ENCODE measurements around the gene EEF1AKMT1. TPM values are rescaled to one million over a fixed set of nuclear protein-coding genes. Genes with fewer than 3 reads are reported as not detected.

EEF1AKMT1 gene
- total and polyA plus RNA-seq, 10 of the 15 experiments (the other 5 are each of a cell fraction or from before 2014, with no cell fraction given): 7.9 to 44.5 (median 11.0) TPM

- CTCF ChIA-PET: interaction anchor here (0.6 kb wide), 1 partner anchor 525 kb away, joined by 3 read pairs; no protein-coding TSS in a partner anchor
- peaks cover 10% of the 10 kb centered on the region; the same call in 2 of the 3 replicates for H3K9me3 ChIP-seq (replicated peaks; ENCODE audit: control insufficient read depth, insufficient read depth, low read length)
- no TSS peak for BruUV-seq (replicated peaks)
- ATAC-seq (no peak), FAIRE-seq (no peak), DNase-seq (ENCODE audit: low read depth, low spot score) (no peak)
- H3K27ac ChIP-seq (ENCODE audit: control insufficient read depth, insufficient read depth): peak overlapping the region; percentile 82
- H3K36me3 ChIP-seq (ENCODE audit: control insufficient read depth in 2 of 2, insufficient read depth in 2 of 2, low read length in 1 of 2): peaks cover 0 to 5% of the 10 kb centered on the region in 2 experiments; a peak in 1 of 4 replicates
- H4K20me1 ChIP-seq (ENCODE audit: control insufficient read depth, insufficient read depth): no peaks in the 10 kb centered on the region
- peak overlapping the region; percentile 86 for H3K9ac ChIP-seq (ENCODE audit: control insufficient read depth, insufficient read depth, low read length)
- H2AFZ ChIP-seq (ENCODE audit: control insufficient read depth, low read depth, low read length): peak overlapping the region; percentile 91
- H3K27me3 ChIP-seq (replicated peaks in 1 of 2; ENCODE audit: control insufficient read depth in 2 of 2, insufficient read depth in 2 of 2, low read length in 1 of 2): no peaks in the 10 kb centered on the region
- in situ Hi-C loops (cut with MboI) (no loop called here), intact Hi-C loops (cut with micrococcal nuclease; ENCODE audit: unreplicated experiment) (loop anchor here (2.0 to 5.0 kb wide), 2 partner anchors 246 to 275 kb away; no protein-coding TSS in a partner anchor)
- peak overlapping the region; percentile 64 for H3K4me3 ChIP-seq
- H3K4me2 ChIP-seq (ENCODE audit: control insufficient read depth, insufficient read depth): peak overlapping the region; percentile 77
- peaks cover 18% of the 10 kb centered on the region for H3K79me2 ChIP-seq (ENCODE audit: control insufficient read depth, insufficient read depth, low read length)
- peaks cover 4% of the 10 kb centered on the region; the same call in 1 of the 2 replicates for H3K4me1 ChIP-seq (ENCODE audit: control insufficient read depth, insufficient read depth, low read length)
- POLR2A ChIA-PET: no interaction called here
- SMC1A ChIA-PET (ENCODE audit: uncharacterized antibody, unreplicated experiment): interaction anchor here (0.6 to 1.0 kb wide), 3 partner anchors 9 to 275 kb away, joined by 3 read pairs; no protein-coding TSS in a partner anchor
- WGBS (ENCODE audit: insufficient coverage, insufficient replicate concordance, low lambda C conversion rate, missing lambda C conversion rate): 84% methylated on average over 10 of the region's 10 CpGs
- TF ChIP-seq WRNIP1 (IDR thresholded peaks at IDR 0.05; ENCODE audit: borderline replicate concordance, low read depth, low read length): 0 out of 2 replicates have a peak, but pooled peaks have one; percentile 51
- TF ChIP-seq EED (IDR thresholded peaks at IDR 0.05; ENCODE audit: low read depth): no peak
- no peak for TF ChIP-seq JUNB (IDR thresholded peaks at IDR 0.05)
- peak; percentile 93 for TF ChIP-seq MLLT1 (IDR thresholded peaks at IDR 0.05)
- TF ChIP-seq NRF1 (conservative IDR thresholded peaks at IDR 0.05; ENCODE audit: low read depth, low read length): no peak
- no peak for TF ChIP-seq DPF2 (IDR thresholded peaks at IDR 0.05)
- RAD21 ChIA-PET (ENCODE audit: unreplicated experiment): no interaction called here
Observed at GRCh38 chr13:20772401-20773131, 1.2 kb downstream of the EEF1AKMT1 start.

Data from GM12878 (cell line).